Inferior parietal cortex (tissue), 1 donor: ENCODE results near the gene LRRC28.
"Not testable (repeated sequence)": the region's sequence is repeated elsewhere in the genome, so short reads cannot be mapped to it uniquely, and the experiment has no call there.

Source experiments
- DNase-seq: peaks from one replicate; pipeline ENCODE4 v3.0.0-alpha.2; 2016; ENCODE audit errors: extremely low spot score

LRRC28 gene

DNA sequence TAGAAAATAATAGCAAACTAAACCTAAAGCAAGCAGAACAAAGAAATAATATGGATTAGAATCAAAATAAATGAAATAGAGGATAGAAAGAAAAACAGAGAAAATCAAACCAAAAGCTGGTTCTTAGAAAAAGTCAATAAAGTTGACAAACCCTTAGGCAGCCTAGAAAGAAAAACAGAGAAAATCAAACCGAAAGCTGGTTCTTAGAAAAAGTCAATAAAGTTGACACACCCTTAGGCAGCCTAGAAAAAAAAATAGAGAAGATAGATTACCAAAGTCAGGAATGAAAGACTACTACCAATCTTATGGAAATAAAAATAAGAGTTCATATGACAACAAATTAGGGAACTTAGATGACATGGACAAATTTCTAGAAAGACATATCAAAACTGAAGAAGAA, 142.4 kb downstream of the LRRC28 start:
- DNase-seq = no peak

DNA sequence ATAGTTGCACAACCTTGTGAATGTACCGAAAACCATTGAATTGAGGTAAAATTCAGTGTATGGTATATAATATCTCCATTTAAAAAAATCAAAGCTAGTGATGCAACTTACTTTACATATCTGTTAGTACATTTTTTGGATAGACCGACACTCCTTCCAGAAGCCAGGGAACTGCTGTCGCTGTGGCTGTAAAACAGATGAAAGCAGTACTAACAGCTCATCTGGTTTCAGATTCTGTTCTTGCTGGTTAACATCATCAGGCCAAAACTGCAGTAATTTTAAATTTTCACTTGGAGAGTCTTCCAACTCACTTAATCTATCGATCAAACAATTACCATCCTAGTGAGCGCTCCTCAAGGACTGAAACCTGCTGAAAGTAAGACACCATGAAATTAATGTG, 145.1 kb downstream of the LRRC28 start:
- no peak for DNase-seq

DNA sequence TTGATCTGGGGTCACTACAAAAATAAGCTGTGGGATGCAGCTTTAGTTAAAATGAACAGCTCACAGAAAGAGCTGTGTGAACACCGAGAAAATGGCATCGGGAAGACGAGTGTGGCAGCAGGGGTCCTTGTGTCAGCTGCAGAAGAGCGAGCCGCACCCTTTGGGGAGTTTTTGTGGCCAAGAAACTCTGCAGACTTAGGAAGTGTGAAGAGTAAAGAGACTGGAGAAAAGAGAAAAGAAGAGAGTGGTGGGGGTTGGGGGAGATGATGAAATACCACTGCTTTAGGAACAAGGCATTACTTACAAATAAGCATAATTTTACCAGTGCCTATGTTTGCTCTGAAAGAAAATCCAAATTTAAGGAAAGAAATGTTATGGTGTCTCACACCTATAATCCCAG, 147.8 kb downstream of the LRRC28 start:
- DNase-seq = no peak

- DNase-seq = no peak
Measured at GRCh38 chr15:99399618-99400017, 148.3 kb downstream of the LRRC28 start.

GRCh38 chr15:99401216-99401615, 149.9 kb downstream of the LRRC28 start:
- not testable (repeated sequence) for DNase-seq

GRCh38 chr15:99402014-99402729, 150.9 kb downstream of the LRRC28 start:
- DNase-seq = no peak

GRCh38 chr15:99403597-99403996, 152.3 kb downstream of the LRRC28 start:
- no peak for DNase-seq

DNA sequence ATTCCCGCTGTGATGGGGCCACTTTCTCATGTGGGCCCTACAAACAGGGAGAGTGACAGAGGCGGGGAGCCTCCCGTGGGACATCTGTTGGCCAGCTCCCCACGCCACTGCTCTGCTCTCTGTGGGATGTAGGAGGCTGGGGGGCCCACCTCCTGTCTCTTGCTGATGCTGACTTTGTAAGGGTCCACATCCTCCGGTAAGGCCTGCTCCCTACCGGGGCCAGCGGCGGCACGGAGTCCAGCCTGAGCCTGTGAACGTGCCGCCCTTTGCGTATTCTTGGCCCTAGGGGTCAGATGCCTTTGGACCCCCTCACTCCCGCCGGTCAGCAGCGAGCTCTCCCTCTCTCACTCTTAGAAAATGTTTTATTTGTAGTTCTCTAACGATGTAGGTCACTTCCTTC, 153.2 kb downstream of the LRRC28 start:
- DNase-seq = no peak

DNA sequence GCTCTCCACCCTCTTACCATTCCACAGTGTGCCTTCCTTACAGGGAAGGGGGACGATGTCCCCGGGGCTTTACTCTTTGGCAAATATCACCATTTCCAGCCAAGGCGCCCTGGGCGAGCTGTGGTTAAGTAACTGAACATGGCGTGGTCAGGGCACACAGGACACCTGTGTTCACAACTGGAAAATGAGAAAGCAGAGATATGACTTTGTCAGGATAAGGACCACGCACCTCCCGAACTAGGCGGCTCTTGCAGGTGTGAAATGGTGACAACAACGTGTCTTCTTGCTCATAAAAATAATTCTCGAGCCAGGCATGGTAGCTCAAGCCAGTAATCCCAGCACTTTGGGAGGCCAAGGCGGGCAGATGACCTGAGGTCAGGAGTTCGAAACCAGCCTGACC, 154.8 kb downstream of the LRRC28 start:
- no peak for DNase-seq

GRCh38 chr15:99406716-99407487, 155.6 kb downstream of the LRRC28 start:
- DNase-seq = no peak

- no peak for DNase-seq
Measured at GRCh38 chr15:99407716-99408115, 156.4 kb downstream of the LRRC28 start.

DNA sequence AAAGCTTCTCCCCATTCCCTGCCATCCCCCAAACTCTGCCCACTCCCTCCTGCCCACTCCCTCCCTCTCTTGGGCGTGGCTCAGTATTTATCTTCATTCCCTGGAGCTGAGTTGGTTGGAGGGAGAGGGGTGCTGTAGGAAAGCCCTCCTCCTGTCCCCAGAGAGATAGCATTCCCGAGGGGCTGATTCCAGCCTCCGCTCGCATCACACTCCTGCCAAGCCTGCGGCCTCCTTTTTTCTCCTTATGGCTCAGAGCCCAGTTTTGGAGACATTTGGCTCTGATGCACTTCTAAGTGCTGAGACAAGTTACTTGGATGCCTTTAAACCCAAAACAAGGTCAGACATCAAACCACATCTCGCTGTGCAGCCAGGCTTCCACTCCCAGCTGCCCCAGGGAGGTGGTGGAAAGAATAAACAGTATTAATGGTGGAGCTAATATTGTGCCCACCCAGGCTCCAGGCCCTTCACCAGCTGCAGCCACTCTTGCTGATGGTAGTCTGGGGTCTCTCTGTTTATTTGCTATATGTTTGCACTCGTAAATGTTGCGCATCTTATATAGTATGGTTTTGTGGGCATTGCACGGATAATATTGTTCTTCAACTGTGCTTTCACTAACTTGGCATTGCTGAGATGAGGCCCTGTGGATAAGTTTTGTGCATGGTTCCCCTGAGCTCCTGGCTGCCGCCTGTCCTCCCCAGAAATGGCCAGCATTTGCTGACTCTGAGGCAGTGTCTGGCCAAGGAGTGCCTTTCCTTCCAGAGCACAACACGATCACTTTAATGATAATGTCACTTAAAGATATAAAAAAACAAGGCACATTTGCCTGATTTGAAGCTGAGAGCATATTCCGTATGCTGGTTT, 157.2 kb downstream of the LRRC28 start:
- DNase-seq = peak; percentile 51

DNA sequence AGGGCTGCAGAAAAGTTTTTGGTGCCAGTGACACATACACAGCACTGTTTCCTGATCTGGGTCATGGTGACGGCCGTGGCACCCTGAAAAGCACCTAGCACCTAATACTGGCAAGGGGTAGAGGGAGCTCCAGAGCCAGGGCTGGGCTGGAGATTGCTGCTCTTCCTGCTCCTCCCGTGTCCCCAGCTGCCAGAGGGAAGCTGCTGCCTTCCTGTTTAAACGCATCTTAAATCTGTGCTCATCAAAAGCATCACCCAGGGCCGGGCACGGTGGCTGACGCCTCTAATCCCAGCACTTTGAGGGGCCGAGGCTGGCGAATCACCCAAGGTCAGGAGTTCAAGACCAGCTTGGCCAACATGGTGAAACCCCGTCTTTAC, 157.8 kb downstream of the LRRC28 start:
- peak; percentile 27 for DNase-seq

DNA sequence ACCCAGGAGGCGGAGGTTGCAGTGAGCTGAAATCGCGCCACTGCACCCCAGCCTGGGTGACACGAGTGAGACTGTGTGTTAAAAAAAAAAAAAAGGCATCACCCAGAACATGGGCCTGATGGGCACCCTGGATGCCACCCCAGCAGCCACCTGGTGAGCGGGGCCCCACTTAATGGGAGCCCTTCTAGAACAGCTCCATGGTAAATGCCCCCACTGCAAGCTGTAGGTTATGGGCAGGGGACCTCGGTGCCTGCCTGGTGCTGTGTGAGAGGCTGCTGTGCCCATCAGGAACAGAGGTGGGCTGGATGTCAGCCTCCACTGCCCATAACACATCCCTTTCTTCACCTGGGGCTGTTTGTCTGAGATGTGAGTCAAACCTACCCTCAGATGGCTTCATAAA, 158.3 kb downstream of the LRRC28 start:
- DNase-seq = no peak

DNA sequence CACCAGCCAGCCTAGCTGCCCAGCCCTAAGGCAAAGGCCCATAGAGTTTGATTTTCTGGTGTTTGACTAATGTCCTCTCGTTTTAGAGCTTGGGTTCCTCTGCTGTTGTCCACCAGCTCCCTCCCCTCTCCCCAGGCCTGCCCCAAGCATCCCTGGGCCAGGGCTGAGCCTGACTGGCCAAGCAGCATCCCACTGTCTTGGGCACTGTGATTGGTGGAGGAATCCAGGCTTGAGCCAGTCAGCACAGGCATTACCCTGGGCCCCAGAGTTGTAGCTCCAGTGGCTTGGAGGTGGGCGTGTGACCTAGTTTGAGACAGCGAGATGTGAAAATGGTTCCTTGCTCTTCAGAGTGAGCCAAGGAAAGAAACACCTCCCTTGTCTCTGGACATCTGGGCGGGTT, 159.2 kb downstream of the LRRC28 start:
- no peak for DNase-seq

GRCh38 chr15:99411234-99411633, 160.0 kb downstream of the LRRC28 start:
- DNase-seq = no peak

GRCh38 chr15:99412082-99412481, 160.8 kb downstream of the LRRC28 start:
- no peak for DNase-seq

DNA sequence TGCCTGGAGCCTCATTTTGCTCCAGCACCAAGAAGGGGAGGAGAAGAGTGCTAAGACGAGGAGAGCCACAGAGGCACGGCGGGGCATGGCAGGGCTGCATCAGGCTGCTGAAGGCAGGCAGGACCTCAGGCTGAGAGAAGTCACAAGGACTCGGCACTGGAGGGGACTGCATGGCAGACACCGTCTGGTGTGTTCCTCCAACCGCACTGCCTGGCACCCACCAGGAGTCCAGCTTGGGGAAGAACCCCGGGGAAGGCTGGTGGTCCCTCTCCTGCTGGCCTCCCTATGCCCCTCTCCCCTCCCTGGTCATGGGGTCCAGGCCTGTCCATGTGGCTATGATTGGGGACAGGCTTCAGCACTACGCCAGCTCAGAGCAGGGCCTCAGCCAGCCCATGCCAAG, 161.3 kb downstream of the LRRC28 start:
- no peak for DNase-seq

DNA sequence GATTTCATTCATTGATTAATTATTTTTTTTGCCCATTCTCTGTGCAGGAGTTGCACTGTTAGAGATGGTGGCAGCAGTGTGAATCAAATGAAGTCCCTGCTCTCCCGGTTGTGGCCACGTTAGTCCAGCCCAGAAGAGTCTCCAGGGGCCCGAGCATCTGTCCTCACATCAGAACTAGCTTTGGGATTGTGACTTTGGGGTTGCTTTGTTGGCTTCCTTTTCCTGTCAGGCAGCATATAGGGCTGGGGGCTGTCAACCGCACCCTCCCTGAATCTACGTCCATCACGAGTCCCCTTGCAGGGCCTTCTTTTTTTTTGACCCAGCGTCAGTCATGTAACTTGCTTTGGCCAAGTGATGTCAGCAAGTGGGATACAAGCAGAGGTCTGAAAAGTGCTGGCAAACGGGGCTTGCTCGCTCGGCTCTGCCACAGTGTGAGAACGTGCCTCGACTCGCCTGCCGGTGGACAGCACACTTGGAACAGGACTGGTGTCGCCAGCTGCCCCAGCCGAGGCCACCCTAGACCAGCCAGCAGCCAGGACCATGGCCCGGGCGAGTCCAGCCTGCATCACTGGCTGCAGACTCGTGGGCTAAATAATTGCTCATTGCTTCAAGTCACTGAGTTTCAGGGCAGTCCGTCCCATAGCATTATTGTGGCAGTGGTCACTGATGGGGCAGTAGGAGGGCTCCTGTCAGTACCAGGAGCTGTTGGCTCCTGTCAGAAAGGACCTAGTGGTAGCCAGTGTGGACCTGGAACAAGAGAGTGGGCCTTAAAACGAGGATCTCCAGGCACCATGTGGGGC, 162.9 kb downstream of the LRRC28 start:
- no peak for DNase-seq

DNA sequence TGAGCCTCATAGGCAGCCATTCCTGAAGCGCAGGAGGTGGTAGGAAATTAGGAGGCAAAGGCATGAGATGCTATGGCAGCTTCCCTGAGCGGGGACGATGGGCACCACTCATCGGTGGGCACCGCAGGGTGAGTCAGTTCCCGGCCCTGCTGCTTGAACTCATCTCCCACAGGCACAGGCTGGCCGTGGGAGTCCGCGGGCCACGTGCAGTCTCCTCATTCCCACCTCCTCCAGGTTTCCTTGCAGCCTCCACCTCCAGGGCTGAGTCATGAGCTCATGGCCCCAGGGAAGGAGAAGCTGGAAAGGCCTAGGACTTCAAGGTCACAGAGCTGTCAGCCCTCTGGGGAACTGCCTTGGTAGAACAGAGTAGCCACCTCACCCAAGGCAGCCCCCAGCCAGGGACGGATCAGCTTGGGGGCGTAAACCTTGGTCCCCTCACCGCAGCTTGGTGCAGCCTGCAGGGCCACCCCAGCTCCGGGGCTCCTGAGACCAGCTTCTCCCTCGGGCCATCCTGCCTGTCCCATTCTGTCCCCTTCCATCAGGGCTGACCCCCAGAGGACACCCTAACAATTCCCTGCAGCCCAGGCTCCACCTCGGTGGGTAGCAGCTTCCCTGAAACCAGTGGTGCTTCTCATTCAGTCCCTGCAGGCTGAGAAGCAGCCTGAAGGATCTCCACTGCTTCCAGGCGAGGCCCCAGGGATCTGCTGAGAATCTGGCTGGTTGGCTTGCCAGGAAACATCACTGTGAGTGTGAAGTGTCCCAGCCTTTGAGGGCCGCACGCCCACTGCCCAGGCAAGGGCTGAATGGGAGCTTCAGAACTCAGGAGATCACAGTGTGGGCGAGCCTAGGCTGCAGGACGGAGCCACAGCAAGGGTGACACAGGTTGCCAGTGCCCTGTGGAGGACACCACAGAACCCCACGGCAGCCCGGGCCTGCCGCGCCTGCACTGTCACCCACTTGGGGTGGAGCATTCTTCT, 163.8 kb downstream of the LRRC28 start:
- DNase-seq = peak; percentile 29
